ENCODE results near the gene KRT13. TPM values are rescaled to one million over a fixed set of nuclear protein-coding genes. Genes with fewer than 3 reads are reported as not detected.

KRT13 gene
- total RNA-seq, 1 donor from 2014 or later = 0.78 TPM

DNA sequence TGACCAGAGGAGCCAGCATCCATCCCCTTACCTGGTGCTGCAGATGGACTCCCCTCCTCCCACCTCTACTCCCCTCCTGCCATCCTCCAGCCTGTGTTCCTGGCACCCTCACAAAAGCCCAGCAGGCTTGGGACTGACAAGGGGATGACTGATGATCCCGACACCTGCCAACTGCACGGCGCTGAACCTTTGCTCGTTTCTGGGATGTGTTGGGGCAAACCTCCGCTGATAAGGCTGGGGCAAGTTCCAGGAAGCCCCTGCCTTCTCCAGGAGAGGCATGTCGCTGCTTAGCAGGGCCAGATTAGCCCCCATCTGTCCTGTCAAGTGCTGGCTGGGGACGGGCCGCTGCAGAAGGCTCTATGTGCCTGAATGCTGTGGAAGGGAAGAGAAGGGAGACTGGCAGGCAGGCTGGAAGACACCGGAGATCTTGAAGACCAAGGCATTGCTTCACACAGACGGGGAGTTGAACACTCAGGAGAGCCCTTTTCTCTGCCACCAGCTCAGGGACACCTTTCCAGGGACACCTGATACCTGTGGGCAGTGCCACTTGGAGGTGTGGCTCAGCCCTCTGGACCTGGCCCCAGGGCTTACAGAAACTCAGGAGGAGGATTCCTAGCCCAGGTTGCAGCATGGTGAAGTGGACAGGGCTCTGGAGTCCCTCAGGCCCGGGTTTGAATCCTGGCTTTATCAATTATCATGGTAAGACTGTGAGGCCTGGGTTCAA is 14.3 kb upstream of the KRT13 start:
- DNase-seq = no peak

DNA sequence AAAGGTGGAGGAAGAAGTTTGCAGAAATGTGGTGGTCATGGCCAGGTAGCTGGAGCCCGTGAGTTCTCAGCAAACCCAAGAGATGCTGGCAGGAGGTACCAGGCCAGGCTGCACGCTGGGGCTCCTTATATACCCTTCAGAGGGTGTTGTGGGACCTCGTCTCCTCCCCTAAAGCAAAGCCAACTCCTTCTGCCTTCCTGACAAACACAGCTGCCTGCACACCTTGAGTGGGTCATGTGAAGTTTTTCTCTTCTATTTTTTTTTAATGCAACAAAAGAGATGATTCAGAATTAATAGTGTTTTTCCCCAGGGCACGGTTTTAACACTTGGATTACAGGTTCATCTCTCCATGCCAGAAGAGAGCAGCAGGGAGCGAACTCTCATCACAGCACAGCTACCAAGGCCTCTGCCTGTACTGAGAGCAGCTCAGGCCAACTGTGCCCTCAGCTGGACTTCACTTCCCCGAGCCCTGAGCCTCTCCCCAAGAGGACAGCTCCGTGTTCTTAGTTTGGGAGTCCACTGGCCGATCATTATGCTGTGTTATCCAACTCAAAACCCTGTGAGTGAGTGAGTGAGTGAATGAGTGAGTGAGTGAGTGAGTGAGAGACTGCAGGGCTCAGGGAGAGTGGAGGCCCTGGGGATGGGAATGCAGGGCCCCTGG is 13.5 kb upstream of the KRT13 start, which contains the start of gene KRT15:
TSS of gene KRT15 (minus strand) at position 102 of the 661 bp plus-strand sequence. CDS start at position 39, 63 bp downstream.
- no peak for DNase-seq

DNA sequence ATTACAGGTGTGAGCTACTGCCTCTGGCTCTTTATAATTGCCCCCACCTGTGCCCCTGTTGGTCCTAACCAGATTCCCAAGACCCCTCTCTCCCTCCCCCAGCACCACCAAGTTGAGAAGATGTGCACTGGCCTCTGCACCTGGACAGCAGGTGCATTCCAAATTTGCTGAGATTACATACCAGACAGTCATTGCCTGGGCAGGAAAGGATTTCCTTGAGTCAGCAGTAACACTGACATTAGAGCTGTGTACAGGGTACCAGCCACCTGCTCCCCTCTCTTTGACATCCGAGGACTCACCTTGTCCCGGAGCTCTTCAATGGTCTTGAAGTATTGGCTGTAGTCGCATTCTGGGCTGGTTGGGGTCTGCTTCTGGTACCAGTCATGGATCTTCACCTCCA is 12.6 kb upstream of the KRT13 start:
- no peak for DNase-seq

DNA sequence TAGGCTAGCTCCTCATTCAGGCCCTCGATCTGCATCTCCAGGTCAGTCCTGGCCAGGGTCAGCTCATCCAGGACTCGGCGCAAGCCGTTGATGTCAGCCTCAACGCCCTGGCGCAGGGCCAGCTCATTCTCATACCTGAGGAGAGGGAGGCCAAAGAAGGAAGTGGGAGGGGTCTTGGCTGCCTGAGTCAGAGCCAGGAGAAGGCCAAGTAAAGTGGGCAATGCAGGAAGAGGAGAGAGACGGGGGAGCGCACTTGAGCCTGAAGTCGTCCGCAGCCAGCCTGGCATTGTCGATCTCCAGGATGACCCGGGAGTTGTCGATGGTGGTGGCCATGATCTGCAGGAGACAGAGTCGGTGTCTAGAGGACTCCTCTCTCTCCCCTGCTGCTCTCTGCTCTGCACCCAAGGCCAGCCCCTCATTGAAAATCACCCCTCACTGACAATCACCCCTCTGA is 11.4 kb upstream of the KRT13 start:
- no peak for DNase-seq

DNA sequence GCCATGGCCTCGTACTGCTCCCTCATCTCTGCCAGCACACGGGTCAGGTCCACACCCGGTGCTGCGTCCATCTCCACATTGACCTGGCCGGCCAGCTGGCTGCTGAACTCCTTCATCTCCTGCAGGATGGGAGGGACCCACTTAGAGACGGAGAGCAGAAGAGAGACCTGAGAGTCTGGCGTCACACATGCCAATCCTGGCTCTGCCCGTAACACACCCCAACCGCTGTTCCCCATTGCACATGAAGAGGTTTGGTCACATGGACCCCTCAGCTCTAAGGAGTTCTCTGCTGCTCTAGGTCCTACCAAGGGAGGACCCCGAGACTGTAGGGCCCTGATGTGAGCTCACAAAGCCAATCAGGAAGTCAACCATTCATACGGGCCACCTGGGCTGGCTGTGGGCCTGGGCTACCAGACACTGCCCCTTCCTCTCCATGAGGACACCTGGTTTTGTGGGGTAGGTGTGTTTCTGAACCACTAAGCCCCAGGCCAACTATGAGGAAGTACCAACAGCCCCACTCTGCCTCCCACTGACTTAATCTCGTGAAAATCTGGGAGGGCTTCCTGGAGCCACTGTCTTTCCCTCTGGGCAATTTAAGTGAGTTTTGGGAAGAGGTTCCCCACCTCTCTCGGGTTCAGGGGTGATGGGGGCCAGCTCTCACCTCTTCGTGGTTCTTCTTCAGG is 10.9 kb upstream of the KRT13 start:
- no peak for DNase-seq

DNA sequence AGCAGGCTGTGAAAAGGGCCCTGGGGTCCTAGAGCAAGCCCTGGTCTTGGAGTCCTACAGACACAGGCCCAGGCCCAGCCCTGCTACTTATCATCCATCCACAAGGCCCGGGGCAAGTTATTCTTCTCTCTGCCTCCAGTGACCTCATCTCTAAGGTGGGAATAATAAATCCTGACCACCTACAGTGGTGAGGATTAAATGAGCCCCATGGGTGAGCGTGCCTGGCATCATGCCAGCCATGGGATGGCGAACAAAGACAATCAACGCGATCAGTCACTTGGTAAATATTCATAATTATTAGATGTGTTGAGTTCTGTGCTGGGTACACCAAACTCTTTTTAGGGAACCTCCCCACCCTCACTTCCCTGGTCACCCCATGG is 7.7 kb upstream of the KRT13 start:
- DNase-seq = no peak

DNA sequence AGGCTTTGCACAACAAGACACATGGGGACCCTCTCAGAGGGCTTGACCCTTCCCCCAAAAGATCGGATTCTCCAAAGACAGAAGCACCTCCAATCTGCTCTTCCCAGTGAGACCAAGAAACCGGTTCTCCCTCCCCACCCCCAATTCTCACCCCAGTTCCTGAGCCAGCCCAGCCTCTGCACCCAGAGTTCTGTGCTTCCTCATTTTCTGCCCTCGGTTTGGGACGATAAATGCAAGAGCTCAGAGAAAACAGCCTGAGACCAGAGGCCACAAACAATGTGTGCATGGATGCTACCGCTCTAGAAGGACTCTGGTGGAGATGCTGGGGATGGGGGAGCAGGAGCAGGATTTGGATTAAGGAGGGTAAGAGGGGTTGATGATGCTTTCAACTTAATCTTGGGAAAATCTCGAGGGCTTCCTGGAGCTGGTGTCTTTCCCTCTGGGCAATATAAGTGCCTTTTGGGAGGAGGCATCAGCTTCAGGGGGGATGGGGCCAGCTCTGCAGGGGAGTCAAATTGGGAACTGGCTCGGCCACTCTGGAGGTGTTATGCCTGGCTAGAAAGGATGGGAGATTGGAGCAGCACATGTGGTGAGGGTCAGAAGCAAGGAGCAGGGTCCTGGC is 7.2 kb upstream of the KRT13 start:
- DNase-seq = no peak

DNA sequence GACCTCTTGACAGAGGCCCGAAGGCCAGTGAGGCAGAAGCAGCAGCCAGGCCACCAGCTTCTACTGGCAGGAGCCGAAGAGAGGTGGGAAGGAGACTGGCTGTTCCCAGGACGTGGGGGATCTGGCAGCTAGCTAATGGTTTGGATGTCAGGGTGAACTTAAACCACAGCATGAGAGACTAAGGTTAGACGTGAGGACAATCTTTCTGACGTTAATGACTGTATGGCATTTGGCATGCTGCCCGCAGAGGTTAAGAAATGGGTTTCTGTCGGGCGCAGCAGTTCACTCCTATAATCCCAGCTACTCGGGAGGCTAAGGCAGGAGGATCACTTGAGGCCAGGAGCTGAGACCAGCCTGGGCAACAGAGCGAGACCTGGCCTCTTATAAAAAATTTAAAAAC is 6.3 kb upstream of the KRT13 start:
- DNase-seq = no peak

DNA sequence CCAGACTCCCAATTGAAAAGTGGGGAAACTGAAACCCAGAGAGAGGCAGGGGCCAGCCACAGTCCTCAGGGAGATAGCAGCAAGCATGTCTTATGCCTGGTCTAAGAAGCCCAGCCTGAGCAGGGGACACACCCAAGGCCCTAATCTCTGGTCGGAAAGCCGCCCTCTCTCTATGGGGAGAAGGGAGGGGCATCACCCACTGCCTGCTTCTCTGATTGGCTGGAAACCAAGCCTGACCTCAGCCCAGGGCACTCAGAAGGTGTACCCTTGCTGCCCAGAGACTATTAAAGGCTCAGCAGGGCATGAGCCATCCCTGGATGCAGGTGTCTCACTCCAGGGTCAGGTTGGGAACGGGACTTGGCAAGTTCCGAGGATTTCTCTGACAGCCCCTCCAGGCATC is 5.7 kb upstream of the KRT13 start:
- DNase-seq = no peak

DNA sequence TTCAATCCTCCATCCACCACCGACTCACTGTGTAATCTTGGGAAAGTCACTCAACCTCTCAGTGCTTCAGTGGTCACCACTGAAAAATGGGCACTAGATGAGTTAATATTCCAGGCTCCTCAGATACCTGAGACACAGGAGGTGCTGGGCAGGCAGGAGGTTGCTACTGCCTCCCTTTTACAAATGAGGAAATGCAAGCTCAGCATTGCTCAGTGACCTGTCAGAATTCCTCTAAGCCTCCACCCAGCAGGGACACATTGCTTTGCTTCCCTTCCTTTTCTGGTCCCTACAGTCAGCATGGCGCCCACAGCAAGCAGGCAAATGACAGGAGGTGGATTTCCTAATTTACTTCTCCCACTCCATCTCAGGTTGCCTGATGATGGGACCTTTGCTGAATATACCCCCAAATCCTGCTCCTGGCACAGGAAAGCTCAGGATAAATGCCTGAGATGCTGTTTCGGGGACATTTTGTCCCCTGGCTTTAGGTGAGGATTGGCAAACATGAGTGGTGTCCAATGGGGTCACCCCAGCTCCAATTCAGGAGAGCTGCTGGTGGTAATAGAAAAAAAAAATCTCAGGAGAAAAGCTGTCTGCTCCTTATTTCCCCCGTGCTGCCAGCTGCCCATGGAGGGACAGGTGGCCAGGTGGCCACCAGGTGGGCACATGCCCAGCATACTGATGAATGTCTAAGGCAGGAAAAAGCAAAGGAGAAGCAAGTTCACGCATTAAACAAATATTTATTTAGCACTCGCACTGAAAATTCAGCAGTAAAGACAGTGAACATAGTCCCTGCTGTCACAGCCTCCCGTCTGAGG is 5.0 kb upstream of the KRT13 start:
- DNase-seq = no peak

DNA sequence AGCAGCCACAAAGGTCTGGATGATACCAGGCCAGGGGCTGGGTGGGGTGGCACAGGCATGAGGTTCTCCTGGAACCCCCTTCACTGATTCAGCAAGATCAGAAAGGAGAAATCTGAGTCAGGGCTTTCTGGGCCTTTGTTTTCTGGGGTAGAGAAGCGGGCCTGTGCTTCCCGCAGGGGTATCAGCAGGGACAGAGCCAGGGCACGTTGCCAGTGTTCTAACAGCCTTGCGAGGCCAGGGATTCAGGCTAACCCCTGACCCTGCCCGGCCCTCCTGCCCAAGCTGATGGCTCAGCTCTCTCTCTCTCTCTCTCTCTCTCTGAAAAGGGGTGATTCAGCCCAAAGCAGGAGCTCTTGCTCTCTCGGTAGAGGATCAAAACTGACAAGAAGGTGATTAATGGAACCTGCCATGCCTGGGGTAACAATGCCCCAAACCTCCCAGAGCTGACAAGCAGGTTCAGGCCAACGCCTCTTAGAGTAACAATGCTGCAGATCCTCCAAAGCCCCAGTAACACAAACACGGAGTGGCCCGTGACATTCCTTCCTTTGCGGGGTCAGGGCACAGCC is 2.0 kb upstream of the KRT13 start:
- no peak for DNase-seq

DNA sequence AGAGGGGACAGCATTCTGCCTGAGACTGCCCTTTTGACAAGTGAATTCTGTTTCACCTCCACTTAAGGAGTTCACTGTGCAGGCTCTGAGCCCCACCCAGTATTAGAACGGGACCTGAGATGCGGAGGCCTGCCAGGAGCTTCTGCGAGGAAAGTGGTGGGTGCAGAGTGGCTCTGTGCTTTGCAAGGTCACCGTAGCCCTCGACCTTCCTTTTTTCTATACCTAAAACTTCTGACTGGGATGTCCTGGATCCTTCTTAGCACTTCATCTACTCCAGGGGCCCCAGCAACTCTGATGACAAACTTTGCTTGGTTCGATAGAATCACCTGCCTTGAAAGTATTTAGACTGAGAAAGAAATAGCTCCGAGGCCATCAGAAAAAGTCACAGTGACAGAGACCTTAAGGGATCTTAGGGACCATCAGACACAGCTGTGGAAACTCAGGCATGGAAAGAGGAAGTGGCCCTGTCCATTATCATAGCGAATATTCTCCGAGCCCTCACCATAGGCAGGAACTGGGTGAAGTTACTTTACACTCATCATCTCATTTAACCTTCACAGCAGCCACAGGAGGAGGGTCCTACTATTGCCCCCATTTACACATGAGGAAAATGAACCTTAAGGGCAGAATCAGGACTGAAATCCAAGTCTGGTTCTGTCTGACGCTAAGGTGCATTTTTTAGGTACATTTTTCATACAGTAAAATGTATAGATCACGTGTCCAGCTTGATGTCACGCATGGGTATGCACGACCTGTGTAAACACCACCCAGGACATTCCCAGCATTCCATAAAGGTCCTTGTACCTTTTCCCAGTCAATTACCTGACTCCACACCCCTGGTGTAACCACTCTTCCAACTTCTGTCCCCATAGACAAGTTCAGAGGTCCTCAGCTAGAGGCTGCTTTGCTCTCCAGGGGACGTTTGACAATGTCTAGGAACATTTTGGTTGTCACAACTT is 676 bp upstream of the KRT13 start:
- DNase-seq = no peak

DNA sequence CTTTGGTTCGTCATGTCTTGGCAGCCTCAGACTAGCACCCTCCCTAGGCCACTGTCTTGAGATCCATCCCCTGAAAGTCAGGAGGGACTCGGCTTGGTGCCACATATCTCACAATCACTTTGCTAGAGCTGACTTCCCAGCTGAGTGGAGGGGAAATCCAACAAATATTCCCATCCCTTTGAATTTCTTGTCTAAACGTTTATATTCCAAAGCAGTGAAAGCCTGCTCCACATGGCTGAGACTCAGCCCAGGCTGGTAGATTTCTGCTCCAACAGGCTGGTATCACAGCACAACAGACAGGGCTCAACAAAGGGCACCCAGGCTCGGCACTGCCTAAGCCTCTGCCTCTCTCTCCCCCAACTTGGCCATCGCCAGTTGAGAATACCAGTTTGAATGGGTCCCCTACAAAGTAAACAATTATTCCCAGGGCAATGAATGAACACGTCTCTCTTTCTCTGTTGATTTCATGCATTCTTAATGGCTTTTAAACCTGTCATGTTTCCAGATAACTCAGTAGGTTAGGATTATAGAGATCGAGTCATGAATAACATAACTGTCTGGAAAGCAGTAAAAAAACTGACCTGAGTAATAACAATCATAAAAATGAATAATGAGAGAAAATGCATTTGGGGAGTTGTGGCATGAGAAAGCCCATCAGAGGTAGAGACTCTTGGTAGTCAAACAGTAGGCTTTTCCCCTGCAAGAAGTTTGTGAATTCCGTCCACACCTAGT is 1.0 kb downstream of the KRT13 start:
- no peak for DNase-seq

DNA sequence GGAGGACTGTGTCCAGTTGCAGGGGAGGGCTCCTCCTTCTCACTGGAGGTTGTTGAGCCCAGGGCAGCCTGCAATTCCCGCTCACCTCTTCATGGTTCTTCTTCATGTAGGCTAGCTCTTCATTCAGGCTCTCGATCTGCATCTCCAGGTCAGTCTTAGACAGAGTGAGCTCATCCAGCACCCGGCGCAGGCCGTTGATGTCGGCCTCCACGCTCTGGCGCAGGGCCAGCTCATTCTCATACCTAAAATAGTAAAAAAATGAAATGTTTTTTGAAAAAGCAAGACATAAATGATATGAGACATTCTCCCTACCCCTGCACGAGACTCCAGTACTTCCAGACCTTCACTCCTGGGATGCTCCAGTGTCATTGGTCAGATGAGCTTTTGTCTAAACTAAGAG is 2.2 kb downstream of the KRT13 start:
- no peak for DNase-seq

DNA sequence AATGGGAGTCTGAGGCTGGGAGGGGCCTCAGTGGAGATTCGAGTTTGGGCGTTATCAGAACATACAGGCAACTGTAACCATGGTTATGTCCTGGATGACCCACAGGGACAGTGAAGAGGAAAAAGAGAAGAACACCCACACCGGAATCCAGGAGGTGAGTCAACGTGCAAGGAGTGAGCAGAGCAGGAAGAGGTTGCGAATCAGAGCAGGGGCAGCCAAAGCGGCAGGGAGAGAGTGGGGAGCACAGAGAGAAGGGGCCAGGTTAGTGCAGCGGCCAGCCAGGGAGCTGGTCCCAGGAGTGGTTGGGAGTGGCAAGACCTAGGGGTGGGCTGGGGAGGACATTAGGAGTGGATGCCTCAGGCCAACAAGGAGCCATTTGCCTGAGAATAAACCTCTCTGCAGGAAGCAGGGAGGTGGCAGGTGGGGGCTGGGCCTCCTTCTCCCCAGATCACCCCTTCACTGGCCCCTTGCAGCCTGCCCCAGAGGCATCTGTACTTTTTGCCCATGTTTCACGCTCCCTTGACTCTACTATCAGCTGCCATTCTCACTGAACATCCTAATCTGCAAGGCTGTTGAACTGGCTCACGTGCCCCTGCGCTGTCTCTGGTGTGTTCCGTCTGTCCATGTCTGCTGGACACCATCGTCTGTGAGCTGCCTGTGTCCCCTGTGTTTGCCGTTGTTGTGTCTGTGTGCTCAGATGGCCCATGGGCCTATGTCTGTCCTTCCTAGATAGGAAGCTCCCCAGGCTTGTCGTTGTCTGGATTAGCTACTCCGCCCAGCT is 5.1 kb downstream of the KRT13 start:
- no peak for DNase-seq

DNA sequence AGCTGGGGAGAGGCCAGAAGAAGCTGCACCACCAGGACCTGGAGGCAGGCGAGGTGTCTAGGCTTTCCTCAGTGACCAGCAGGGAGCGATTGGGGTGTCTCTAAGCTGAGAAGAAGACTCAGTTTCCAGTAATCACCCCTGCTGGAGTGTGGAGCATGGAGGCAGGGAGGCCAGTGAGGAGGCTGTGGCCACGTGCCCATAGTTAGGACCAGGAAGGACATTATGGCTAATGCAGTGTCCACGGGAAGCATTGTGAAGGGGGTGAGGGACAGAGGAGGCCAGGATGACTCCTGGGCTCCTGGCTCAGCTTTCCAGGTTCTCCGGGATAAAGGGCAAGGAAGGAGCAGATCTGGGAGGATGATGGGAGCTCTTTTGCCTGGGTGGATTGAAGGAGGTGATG is 5.7 kb downstream of the KRT13 start:
- DNase-seq = no peak

DNA sequence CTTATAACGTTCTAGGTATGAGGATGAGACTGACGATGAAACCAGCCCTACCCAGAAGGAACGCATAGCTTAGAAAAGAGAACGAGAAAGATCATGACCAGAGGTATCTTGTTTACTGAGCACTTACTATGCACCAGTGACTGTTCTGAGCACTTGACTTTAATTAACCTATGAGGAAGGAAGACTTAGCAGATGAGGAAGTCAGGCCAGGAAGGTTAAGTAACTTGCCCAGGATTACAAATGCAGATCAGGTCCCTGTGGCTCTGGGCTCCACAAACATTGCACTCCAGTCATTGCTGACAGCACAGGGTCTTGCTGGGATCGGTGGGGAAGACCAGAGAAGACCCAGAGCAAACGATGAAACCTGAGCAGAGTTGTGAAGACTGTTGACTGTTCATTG is 7.1 kb downstream of the KRT13 start:
- DNase-seq = no peak

DNA sequence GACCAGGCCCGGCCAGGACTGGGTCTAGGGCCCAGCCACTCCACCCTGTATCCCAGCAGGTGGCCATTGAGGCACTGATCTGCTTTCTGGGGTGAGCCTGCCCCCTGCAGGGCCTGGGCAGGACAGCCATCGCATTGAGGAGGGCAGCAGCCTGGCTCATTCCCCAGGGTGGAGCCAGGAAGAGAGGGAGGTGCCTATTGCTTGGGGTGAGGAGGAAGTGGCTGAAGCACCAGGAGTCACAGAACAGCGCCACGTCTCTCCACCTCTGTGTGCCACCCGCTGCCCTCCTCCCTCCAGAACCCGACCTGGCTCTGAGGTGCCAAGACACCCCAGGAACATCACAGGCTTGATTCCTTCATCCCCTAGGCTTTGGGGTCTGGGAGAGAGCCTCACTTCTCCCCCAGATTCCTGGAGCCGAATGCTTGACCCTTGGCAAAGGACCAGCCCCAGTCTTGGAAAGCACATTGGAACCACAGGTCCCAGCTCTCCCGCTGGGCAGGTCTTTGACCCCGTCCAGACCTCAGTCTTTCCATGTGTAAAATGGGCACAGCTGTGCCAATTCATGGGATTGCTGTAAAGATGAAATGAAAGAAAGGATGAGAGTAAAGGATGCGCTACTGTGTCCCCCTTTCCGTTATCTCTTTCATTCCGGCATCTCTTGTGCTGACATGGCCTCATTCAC is 8.5 kb downstream of the KRT13 start:
- no peak for DNase-seq
